Measurements from ENCODE around the gene EVPLL. TPM values are rescaled to one million over a fixed set of nuclear protein-coding genes. Genes with fewer than 3 reads are reported as not detected.
"Not testable (repeated sequence)": the region's sequence is repeated elsewhere in the genome, so short reads cannot be mapped to it uniquely, and the experiment has no call there.

EVPLL gene
- total and polyA plus RNA-seq, 3 donors from 2014 or later, result 1.7 to 2.7 (median 2.5) TPM

DNA sequence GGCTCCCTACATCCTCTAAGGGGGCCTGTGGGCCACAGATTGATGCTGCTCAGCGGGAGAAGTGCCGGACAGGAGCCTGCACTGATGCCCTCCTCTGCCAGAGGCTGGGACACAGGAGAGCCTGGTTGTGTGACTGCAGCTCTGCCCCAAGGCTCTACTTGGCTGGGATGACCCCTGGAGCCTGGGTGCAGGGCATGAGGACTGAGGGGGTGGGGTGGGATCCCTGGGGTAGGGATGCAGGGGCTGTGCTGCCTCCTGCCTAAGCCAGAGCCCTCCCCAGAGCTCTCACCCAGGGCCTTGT, 577 bp downstream of the EVPLL start:
- Histone ChIP-seq H3K4me3 (no peak overlapping the region), H3K36me3 (ENCODE audit: low read depth, missing control alignments) (no peaks in the 10 kb centered on the region), H3K27me3 (no peaks in the 10 kb centered on the region), H3K9me3 (no peaks in the 10 kb centered on the region), H3K27ac (no peak overlapping the region), H3K4me1 (peaks cover 3% of the 10 kb centered on the region)
- 95% methylated on average over 2 of the region's 2 CpGs; no CpG with 5 or more reads in 1 of the 2 donors for WGBS, 2 donors
- no peak for DNase-seq
- intact Hi-C loops (cut with DNase I; ENCODE audit: low total_unique reads), result no loop called here
- TF ChIP-seq CTCF (IDR thresholded peaks at IDR 0.05), result no peak
- no peak for TF ChIP-seq POLR2A (IDR thresholded peaks at IDR 0.05)

DNA sequence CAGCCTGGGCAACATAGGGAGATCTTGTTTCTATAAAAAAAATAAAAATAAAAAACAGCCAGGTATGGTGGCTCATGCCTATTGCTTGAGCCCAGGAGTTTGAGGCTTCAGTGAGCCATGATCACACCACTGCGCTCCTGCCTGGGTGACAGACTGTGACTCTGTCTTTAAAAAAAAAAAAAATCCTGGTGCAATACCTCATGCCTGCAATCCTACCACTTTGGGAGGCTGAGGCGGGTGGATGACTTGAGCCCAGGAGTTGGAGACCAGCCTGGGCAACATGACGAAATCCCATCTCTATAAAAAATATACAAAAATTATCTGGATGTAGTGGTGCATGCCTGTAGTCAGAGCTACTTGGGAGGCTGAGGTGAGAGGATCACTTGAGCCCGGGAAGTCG, 1.0 kb downstream of the EVPLL start:
- not testable (repeated sequence) for H3K27me3 ChIP-seq

DNA sequence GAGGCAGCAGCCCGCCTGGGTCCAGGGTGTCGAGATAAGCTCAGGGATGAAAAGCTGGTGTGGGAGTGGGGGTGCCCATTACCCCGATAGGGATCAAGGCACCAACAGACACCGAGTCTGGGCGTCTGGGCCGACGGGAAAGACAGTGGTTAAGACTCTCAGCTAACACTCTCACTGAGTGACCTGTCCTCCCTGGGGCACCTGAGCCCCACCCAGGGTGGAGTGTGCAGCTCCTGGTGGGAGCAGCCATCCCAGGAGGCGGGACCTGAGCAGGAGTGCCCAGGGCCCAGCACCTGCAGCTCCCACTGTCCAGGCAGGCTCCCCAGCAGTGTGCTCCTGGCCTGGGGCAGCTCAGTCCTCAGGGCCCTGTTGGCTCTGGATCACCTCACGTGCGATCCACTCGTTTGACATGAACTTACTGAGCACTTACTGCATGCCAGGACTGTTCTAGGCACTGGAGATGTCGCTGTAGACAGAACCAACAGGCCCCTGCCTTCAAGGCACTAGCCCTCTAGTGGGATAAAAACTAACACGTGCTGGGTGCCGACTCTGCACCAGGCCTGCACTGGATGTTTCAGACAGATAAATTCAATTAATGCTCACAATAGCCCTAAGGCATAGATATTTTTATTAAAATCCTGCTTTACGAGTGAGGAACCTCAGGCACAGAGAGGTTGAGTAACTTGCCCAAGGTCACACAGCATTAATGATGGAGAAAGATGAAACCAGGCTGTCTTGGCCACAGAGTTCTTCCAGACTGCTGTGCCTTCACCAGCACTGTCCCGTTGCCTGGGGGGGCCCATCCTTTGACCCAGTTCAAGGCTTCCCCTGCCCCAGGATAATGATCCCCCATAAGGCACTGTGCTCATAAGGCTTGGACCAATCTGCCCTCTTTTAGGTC, 1.9 kb downstream of the EVPLL start:
- DNase-seq, result no peak
- Histone ChIP-seq H3K27ac (no peak overlapping the region), H3K4me3 (no peak overlapping the region), H3K9me3 (no peaks in the 10 kb centered on the region), H3K36me3 (ENCODE audit: low read depth, missing control alignments) (no peaks in the 10 kb centered on the region), H3K27me3 (no peaks in the 10 kb centered on the region), H3K4me1 (peaks cover 3% of the 10 kb centered on the region)
- WGBS, 2 donors, result 76% methylated on average over 14 to 16 of the region's 16 CpGs
- TF ChIP-seq POLR2A (IDR thresholded peaks at IDR 0.05) (no peak), CTCF (IDR thresholded peaks at IDR 0.05) (no peak)
- intact Hi-C loops (cut with DNase I; ENCODE audit: low total_unique reads), result no loop called here

More for the DNA sequence above, 1.0 kb downstream of the EVPLL start:
- DNase-seq; H3K36me3 ChIP-seq (ENCODE audit: low read depth, missing control alignments); H3K27ac ChIP-seq; H3K4me3 ChIP-seq; H3K9me3 ChIP-seq; H3K4me1 ChIP-seq; intact Hi-C loops (cut with DNase I; ENCODE audit: low total_unique reads): not testable (repeated sequence)
- WGBS, 2 donors, result 95 to 99% methylated on average over 5 of the region's 5 CpGs

DNA sequence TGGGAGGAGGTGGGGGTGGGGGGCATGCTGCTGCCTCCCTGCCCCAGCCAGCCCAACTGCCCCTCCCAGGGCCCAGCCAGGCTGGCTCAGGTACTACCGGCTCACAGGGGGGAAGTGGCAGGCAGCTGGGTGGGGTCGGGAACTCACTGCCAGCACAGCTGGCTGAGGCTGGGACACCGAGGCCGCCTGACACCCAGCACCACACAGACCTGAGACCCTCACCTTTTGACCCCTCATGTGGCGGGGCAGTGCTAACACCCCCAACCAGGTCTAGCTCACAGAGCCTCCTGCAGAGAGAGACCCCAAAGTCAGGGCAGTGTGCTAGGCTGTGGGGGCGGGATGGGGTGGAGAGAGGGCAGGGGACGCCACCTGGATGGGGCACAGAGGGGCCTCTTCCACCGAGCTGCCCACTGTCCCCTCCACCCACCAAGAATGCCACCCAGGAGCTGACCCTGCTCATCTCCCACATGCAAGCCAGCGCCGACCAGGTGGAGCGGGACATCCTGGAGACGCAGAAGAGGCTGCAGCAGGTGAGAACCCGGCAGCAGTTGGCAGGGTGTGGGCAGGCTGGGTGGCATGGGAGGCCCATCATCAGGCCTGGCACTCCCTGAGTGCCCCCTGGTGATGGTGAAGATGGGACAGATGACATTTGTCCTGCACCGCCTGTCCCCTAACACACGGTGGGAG, 3.0 kb downstream of the EVPLL start:
- intact Hi-C loops (cut with DNase I; ENCODE audit: low total_unique reads), result no loop called here
- TF ChIP-seq CTCF (IDR thresholded peaks at IDR 0.05) (no peak), POLR2A (IDR thresholded peaks at IDR 0.05) (no peak)
- no peak overlapping the region for H3K27ac ChIP-seq
- H3K27me3 ChIP-seq, result no peaks in the 10 kb centered on the region
- H3K36me3 ChIP-seq (ENCODE audit: low read depth, missing control alignments), result no peaks in the 10 kb centered on the region
- H3K4me1 ChIP-seq, result peaks cover 3% of the 10 kb centered on the region
- 78 to 83% methylated on average over 3 to 15 of the region's 15 CpGs for WGBS, 2 donors
- no peak overlapping the region for H3K4me3 ChIP-seq
- DNase-seq, result no peak
- no peaks in the 10 kb centered on the region for H3K9me3 ChIP-seq

GRCh38 chr17:18381158-18381952, 3.8 kb downstream of the EVPLL start:
- H3K4me1 ChIP-seq, result peaks cover 3% of the 10 kb centered on the region
- DNase-seq, result no peak
- no peaks in the 10 kb centered on the region for H3K36me3 ChIP-seq (ENCODE audit: low read depth, missing control alignments)
- TF ChIP-seq CTCF (IDR thresholded peaks at IDR 0.05), result no peak
- no peak for TF ChIP-seq POLR2A (IDR thresholded peaks at IDR 0.05)
- H3K27me3 ChIP-seq, result no peaks in the 10 kb centered on the region
- no peak overlapping the region for H3K4me3 ChIP-seq
- intact Hi-C loops (cut with DNase I; ENCODE audit: low total_unique reads), result no loop called here
- WGBS, 2 donors, result 84 to 86% methylated on average over 14 to 23 of the region's 23 CpGs
- no peak overlapping the region for H3K27ac ChIP-seq
- no peaks in the 10 kb centered on the region for H3K9me3 ChIP-seq
